ENCODE measurements around the gene SNTG2.
"Not testable (repeated sequence)": the region's sequence is repeated elsewhere in the genome, so short reads cannot be mapped to it uniquely, and the experiment has no call there.

GRCh38 chr2:1133896-1134295, 183.2 kb downstream of the SNTG2 start:
- TF ChIP-seq, protein P1, sequence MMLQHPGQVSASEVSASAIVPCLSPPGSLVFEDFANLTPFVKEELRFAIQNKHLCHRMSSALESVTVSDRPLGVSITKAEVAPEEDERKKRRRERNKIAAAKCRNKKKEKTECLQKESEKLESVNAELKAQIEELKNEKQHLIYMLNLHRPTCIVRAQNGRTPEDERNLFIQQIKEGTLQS (CRISPR knock-in tag; conservative IDR thresholded peaks at IDR 0.05), result not testable (repeated sequence)
- TF ChIP-seq ZNF121 (CRISPR knock-in tag; IDR thresholded peaks at IDR 0.05); SP1 (CRISPR knock-in tag; conservative IDR thresholded peaks at IDR 0.05); CTCF (IDR thresholded peaks at IDR 0.05): not testable (repeated sequence)
